HG02884 (cell line): ENCODE data around the gene NCBP3.

Experiments
- ATAC-seq: cut with Tn5 transposase; IDR thresholded peaks from one replicate; pipeline ENCODE4 v1.9.1; 2021; ENCODE audit warnings: mild to moderate bottlenecking, moderate library complexity; ENCODE audit not compliant: unreplicated experiment

Gene NCBP3

GRCh38 chr17:3815122-3815521, 30.9 kb downstream of the NCBP3 start:
- no peak for ATAC-seq

GRCh38 chr17:3814361-3814760, 31.7 kb downstream of the NCBP3 start:
- no peak for ATAC-seq

DNA sequence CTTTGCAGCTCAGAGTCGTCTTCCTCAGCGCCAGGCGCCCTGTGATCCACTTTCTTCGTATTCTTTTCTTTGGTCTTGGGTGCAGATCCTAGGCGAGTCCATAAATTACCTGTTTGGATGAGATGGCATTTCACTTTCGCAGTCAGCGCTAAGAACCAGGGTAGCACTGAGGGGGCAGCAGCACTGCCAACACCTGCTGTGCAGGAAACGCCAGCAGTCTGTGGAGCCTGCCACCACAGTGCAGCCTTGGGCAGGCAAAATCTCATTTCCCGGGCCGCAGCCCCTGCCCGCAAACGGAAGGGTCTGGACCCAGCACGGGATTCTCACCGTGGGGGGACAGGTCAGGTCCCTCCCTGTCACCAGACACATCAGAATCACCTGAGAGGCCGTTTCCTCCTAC, 32.9 kb downstream of the NCBP3 start:
- no peak for ATAC-seq

DNA sequence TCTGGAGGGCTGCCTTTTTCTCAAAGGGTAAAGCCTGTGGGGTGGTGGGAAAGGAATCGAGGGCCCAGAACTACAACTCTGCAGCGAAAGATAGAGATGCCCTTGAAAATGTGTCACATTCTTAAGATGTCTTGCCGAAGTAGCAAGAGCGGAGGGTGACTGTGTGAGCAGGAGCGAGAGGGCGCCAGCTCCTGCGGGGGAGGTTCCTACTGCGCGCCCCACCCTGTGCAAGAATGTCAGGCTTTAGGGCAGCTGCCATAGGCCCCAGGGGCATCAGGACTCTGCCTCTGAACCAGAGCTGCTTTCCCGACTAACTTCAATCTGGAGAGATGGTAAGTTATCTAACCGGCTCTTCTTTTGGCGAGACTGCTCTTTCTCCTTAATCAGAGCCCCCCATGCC, 33.3 kb downstream of the NCBP3 start:
- no peak for ATAC-seq

DNA sequence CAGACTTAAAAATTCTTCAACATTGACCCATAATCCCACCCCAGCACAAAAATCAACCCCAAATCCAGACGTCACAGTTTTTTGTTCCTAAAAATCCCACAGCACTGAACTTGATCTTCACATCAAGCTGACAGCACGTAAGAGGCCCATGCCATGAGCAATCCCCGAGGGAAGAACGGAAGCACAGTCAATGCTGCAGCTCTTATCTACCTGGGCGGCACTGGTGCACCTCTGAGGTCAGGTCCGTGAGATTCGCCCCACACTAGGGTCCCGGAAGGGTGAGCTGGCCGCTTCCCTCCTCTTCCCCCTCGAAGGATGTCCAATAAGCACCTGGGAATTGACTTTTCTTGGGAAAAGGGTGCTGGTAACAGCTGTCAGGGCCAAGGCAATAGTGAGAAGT, 33.8 kb downstream of the NCBP3 start:
- no peak for ATAC-seq

GRCh38 chr17:3810019-3810418, 36.0 kb downstream of the NCBP3 start:
- ATAC-seq: no peak

DNA sequence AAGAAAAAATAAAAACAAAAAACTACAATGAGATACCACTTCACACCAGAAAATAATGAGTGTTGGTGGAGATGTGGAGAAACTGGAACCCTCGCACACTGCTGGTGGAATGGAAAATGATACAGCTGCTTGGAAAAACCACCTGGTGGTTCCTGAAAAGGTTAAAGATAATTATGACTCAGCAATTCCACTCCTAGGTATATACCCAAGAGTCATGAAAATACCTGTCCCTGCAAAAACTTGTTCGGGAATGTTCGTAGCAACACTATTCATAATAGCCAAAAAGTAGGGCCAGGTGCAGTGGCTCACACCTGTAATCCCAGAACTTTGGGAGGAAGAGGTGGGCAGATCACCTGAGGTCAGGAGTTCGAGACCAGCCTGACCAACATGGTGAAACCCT, 36.9 kb downstream of the NCBP3 start:
- ATAC-seq: no peak

DNA sequence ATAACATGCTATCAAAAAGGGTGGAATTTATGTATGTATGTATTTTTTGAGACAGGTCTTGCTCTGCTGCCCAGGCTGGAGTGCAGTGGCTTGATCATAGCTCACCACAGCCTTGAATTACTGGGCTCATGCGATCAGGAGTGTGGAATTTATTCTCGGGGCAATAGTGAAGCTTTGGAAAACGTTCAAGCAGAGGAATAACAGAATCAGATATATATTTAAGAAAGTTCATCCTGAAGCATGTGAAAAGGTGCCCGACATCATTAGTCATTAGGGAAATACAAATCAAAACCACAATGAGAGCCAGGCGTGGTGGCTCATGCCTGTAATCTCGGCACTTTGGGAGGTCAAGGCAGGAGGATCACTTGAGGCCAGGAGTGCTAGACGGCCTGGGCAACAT, 37.3 kb downstream of the NCBP3 start:
- ATAC-seq: no peak

DNA sequence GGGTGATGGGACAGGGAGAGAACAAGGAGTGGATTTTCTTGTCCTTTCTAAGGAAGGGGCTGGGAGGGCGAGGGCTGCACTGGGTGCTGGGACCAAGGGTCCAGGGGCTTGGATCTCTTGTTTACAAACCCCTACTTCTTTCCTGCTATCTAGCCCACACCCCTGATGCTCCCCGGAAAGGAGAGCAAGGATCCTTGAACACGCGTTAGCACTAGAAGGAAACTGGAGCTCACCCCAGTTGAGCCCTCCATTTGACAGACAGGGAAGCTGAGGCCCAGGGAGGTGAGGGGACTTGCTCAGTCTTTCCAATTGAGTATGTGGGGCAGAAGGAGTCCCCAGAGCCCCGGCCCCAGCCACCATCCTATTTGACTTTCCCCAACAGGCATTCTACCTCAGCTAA, 40.5 kb downstream of the NCBP3 start:
- ATAC-seq: no peak

- no peak for ATAC-seq
These were observed 41.5 kb downstream of the NCBP3 start for GRCh38 chr17:3804503-3804931.

- no peak for ATAC-seq
These were observed 42.8 kb downstream of the NCBP3 start for GRCh38 chr17:3803308-3803640.

GRCh38 chr17:3802461-3803307, 43.4 kb downstream of the NCBP3 start:
- no peak for ATAC-seq

DNA sequence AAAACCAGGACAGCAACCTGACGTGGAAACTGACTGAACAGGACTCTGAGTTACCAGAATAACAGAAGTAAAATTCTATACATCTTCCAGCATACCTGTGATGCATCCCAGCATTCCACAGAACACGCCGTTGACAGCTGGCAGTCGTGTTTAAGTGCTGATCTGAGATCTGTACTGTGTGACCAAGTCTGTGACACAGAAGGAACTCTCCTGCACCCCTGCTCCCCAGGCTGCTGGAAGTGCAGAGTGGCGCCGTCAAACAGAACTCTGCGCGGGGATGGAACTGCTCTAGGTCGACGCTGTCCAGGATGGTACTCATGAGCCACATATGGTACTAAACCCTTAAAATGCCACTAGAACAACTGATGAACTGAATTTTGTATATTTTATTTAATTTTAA, 44.3 kb downstream of the NCBP3 start:
- ATAC-seq: no peak

DNA sequence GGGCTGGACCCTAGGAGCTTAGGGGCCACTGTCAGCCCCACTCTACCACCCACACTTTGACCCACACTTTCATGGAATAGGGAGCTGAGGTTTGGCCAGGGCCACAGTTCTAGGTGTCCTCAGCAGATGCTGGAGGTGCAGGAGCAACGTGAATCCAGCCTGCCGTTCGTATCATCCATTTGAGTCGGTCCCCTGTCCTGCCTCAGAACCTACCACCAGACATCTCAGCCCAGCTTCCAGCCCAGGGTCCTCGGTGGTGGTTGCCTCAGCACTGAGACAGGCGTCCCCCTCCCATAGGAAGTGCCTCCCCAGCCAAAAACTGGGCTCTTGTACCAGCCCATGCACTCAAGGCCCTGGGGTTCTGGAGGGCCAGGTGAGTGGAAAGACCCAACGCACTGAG, 44.7 kb downstream of the NCBP3 start:
- no peak for ATAC-seq

GRCh38 chr17:3800362-3801271, 45.4 kb downstream of the NCBP3 start, which contains the start of gene ITGAE:
ITGAE (minus strand) TSS chr17:3801188; CDS start chr17:3801144, 44 bp downstream.
- no peak for ATAC-seq

GRCh38 chr17:3799181-3799945, 46.7 kb downstream of the NCBP3 start:
- no peak for ATAC-seq

GRCh38 chr17:3798273-3799180, 47.5 kb downstream of the NCBP3 start:
- no peak for ATAC-seq

DNA sequence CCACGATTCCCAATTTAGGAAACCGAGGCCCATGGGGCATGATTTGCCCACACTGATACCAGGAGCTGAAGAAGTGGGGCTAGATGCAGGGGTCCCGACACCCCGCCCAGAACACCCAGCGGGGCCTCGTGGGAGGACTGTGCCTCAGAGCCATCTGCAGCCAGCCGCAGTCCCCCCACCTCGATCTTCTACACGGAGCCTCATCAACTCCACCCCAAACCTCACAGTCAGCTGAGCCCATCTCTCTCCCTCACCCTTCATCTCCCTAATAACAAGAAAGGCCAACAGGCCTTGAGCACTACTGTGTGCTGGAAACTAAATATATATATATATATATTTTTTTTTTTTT, 49.2 kb downstream of the NCBP3 start:
- ATAC-seq: no peak

DNA sequence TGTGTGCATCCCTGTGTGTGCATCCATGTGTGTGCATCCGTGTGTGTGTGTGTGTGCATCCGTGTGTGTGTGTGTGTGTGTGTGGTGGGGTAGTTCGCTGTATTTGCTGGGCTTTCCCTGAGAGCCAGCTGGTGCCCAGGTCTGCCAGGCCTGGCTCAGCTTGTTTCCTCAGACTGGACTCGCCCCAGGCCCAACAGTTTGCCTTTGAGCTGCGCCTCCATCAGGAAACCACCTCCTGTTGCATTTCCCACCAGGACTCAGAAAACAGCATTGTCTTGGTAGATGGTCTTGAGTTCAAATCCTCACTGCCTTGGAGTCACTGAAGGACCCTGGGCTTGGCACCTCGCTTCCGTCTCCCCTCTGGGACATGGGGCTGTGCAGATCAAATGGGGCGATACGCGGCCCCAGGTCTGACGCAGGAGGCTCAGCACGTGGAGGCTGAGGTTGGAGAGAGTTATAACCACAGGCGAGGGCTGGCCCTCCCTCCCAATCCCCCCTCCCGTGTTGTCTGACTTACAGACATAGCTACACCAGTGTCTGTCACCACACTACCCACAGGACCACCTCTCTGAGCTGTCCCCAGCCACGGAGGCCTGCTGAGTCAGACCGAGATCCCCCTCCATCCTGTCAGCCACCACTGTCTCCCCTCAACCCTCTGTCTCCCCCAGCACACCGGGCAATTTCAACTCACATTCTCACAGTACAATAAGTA, 49.8 kb downstream of the NCBP3 start:
- ATAC-seq: peak; percentile 53
